Measurements from ENCODE around the gene DIO3. TPM values are rescaled to one million over a fixed set of nuclear protein-coding genes. Genes with fewer than 3 reads are reported as not detected.

The DIO3 gene
- total RNA-seq, 1 experiment from 2014 or later = 4.4 TPM

DNA sequence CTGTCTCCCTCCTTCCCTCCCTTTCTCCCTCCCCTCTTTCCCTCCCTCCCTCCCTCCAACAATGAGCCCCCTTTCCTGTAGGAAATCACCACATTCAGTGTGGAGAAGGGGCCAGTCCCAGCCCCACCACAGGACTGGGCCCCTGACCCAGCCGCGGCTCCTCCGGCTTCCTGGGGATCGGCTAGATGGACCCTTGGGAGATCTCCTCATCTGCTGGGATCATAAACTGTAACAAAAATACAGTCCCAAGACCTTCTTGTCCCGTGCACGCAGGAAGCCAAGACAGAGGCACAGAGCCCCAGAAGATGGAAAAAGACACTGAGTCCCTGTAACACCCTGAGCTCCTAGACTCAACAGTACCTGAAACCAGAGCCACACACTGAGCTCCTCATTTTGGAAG, 23.9 kb downstream of the DIO3 start:
- Histone ChIP-seq H3K9me3 (ENCODE audit: control insufficient read depth, insufficient read depth, low read depth, low read length) (no peaks in the 10 kb centered on the region), H3K4me3 (ENCODE audit: low read depth in 2 of 2, low read length in 2 of 2) (no peak overlapping the region), H3K27me3 (ENCODE audit: control insufficient read depth, insufficient read depth, low read length) (no peaks in the 10 kb centered on the region), H3K36me3 (ENCODE audit: control insufficient read depth, insufficient read depth, low read length) (no peaks in the 10 kb centered on the region), H3K4me1 (ENCODE audit: control insufficient read depth, insufficient read depth, low read length) (no peaks in the 10 kb centered on the region), H3K27ac (ENCODE audit: low read length) (no peak overlapping the region)
- in situ Hi-C loops (cut with HindIII; ENCODE audit: low pct_unique_long_range_greater_than_20kb, low sequenced_read_pairs) = no loop called here
- BruUV-seq (replicated peaks) = no TSS peak
- intact Hi-C loops (cut with micrococcal nuclease; ENCODE audit: unreplicated experiment) = no loop called here
- TF ChIP-seq SIN3A (IDR thresholded peaks at IDR 0.05; ENCODE audit: borderline replicate concordance, insufficient read depth, low read depth, low read length) = no peak
- TF ChIP-seq POLR2AphosphoS5 (IDR thresholded peaks at IDR 0.05; ENCODE audit: low read depth, low read length) = no peak
- no peak for TF ChIP-seq CTCF (IDR thresholded peaks at IDR 0.05)
- no peak for TF ChIP-seq TCF7L2 (IDR thresholded peaks at IDR 0.05; ENCODE audit: low read depth, low read length)
- no peak for TF ChIP-seq REST (IDR thresholded peaks at IDR 0.05; ENCODE audit: insufficient read depth in 1 of 2, low read depth in 2 of 2, low read length in 1 of 2)
- POLR2A ChIA-PET = no interaction called here
- CTCF ChIA-PET = no interaction called here
- ATAC-seq (no peak), DNase-seq (ENCODE audit: low read depth, low spot score) (no peak)

- TF ChIP-seq TCF7L2 (IDR thresholded peaks at IDR 0.05; ENCODE audit: low read depth, low read length) (no peak), CTCF (IDR thresholded peaks at IDR 0.05) (no peak), REST (IDR thresholded peaks at IDR 0.05; ENCODE audit: insufficient read depth in 1 of 2, low read depth in 2 of 2, low read length in 1 of 2) (no peak), SIN3A (IDR thresholded peaks at IDR 0.05; ENCODE audit: borderline replicate concordance, insufficient read depth, low read depth, low read length) (no peak), POLR2AphosphoS5 (IDR thresholded peaks at IDR 0.05; ENCODE audit: low read depth, low read length) (no peak)
- BruUV-seq (replicated peaks) = no TSS peak
- DNase-seq (ENCODE audit: low read depth, low spot score) (no peak), ATAC-seq (no peak)
- Histone ChIP-seq H3K9me3 (ENCODE audit: control insufficient read depth, insufficient read depth, low read depth, low read length) (no peaks in the 10 kb centered on the region), H3K36me3 (ENCODE audit: control insufficient read depth, insufficient read depth, low read length) (no peaks in the 10 kb centered on the region), H3K4me3 (ENCODE audit: low read depth in 2 of 2, low read length in 2 of 2) (no peak overlapping the region), H3K4me1 (ENCODE audit: control insufficient read depth, insufficient read depth, low read length) (no peaks in the 10 kb centered on the region), H3K27me3 (ENCODE audit: control insufficient read depth, insufficient read depth, low read length) (no peaks in the 10 kb centered on the region), H3K27ac (ENCODE audit: low read length) (no peak overlapping the region)
- intact Hi-C loops (cut with micrococcal nuclease; ENCODE audit: unreplicated experiment) = no loop called here
- in situ Hi-C loops (cut with HindIII; ENCODE audit: low pct_unique_long_range_greater_than_20kb, low sequenced_read_pairs) = no loop called here
- POLR2A ChIA-PET = no interaction called here
- CTCF ChIA-PET = no interaction called here
Observed at GRCh38 chr14:101586531-101587430, 25.5 kb downstream of the DIO3 start.
